SK-N-MC (cell line): ENCODE data around the gene NUTM1.

ENCODE experiments used
- DNase-seq: peaks from one replicate; pipeline ENCODE4 v3.0.0-alpha.2; 2011; ENCODE audit warnings: low read depth, low spot score
- H3K27ac ChIP-seq: fragments of 200-600 bp; sonication (generic); 2 replicates; pipeline ENCODE4 v1.5.1; 2016; ENCODE audit warnings: mixed run types
- H3K36me3 ChIP-seq: fragments of 200-600 bp; sonication (generic); 2 replicates; pipeline ENCODE4 v1.6.1; 2017; ENCODE audit warnings: antibody characterized with exemption, low read length, mixed read lengths; ENCODE audit not compliant: insufficient read depth
- H3K4me3 ChIP-seq: fragments of 200-600 bp; sonication (generic); 2 replicates; pipeline ENCODE4 v1.5.1; 2016
- H3K9ac ChIP-seq: fragments of 200-600 bp; sonication (generic); 2 replicates; pipeline ENCODE4 v1.8.0; 2017; ENCODE audit warnings: mixed run types, mixed read lengths; ENCODE audit not compliant: insufficient read length
- H3K9me3 ChIP-seq: fragments of 200-600 bp; sonication (generic); 2 replicates; pipeline ENCODE4 v1.6.1; 2017; ENCODE audit warnings: low read depth, mild to moderate bottlenecking, antibody characterized with exemption, low read length, moderate library complexity, mixed read lengths
- EZH2 ChIP-seq: fragments of 200-600 bp; sonication (generic); IDR thresholded peaks from one replicate; pipeline ENCODE4 v1.6.1; 2017; ENCODE audit warnings: antibody characterized with exemption
- FOXP2 ChIP-seq: optimal IDR thresholded peaks from 2 replicates; pipeline ENCODE3; 2011; ENCODE audit warnings: mild to moderate bottlenecking, moderate library complexity; ENCODE audit not compliant: insufficient read depth; ENCODE audit errors: extremely low read length, control extremely low read depth
- POLR2AphosphoS5 ChIP-seq: IDR thresholded peaks from 2 replicates; pipeline ENCODE4 v1.6.1; 2012; ENCODE audit warnings: mild to moderate bottlenecking, low read depth, low read length, borderline replicate concordance

NUTM1 gene

DNA sequence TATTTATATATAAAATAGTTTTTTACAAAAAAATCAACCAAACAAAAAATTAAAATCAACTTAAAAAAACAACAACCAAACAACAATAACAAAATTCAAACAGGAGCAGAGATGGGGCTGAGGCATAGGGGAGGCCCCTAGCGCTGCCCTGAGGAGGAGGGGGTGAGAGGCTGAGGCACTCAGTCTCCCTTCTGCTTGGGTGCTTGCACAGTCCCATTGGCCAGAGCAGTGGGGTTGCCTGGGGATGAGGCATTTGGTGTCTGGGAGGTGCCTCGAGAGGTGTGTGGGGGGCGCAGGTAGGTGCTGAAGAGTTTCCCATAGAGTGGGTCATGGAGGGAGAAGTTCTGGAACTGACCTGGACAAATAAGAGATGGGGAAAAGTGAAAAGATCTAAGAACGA lies 15.8 kb downstream of the NUTM1 start:
- DNase-seq = no peak
- H3K4me3 ChIP-seq = no peak overlapping the region
- H3K27ac ChIP-seq = no peak overlapping the region
- H3K36me3 ChIP-seq = no peaks in the 10 kb centered on the region; the same call in 1 of the 2 replicates
- no peak for TF ChIP-seq FOXP2
- TF ChIP-seq POLR2AphosphoS5 = no peak
- no peak for TF ChIP-seq EZH2
- H3K9ac ChIP-seq = no peak overlapping the region
- H3K9me3 ChIP-seq = no peaks in the 10 kb centered on the region

DNA sequence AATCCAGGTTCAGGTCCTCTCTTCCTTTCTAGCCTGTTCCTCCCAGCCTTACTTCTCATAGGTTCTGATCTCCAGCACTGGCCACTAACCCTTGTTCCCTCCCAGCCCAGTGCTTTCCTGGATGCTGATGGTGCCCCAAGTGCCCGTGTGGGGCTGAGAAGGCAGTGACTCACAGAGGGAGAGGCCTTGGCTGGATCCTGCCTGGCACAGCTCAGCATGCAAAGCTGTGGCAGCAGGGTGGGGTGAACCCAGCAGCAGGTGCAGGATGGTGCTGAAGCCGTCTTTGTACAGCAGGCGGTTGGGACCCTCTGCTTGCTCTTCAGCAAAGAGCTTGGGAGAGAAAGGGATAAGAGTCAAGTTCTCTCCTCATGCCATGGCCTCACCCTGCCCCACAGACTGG lies 16.3 kb downstream of the NUTM1 start:
- Histone ChIP-seq H3K4me3 (no peak overlapping the region), H3K27ac (no peak overlapping the region), H3K36me3 (no peaks in the 10 kb centered on the region; the same call in 1 of the 2 replicates), H3K9me3 (no peaks in the 10 kb centered on the region), H3K9ac (no peak overlapping the region)
- TF ChIP-seq EZH2 = no peak
- DNase-seq = no peak

- DNase-seq = no peak
- Histone ChIP-seq H3K9ac (no peak overlapping the region), H3K36me3 (no peaks in the 10 kb centered on the region; the same call in 1 of the 2 replicates), H3K9me3 (no peaks in the 10 kb centered on the region), H3K4me3 (no peak overlapping the region), H3K27ac (no peak overlapping the region)
- no peak for TF ChIP-seq FOXP2
- no peak for TF ChIP-seq POLR2AphosphoS5
- TF ChIP-seq EZH2 = no peak
These were observed 17.2 kb downstream of the NUTM1 start for GRCh38 chr15:34360298-34360697.

DNA sequence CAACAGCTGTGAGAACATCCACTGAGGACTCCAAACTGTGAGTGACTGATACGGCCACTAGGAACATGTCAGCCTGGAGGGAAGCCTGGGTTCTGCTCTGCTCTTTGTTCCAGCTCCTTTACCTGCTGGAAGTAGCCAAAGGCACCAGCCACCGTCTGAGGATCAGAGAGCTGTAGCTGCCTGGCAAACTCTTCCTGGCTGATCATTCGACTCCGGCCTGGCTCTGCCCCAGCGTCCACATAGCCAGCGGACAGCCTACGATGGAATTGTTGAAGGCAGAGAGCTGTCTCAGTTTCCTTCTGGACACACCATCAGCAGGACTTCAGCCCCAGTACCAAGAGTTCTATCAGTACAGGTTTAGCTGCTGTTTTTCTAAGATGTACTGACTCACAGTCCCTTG lies 18.2 kb downstream of the NUTM1 start:
- no peak overlapping the region for H3K4me3 ChIP-seq
- TF ChIP-seq EZH2 = no peak
- TF ChIP-seq FOXP2 = no peak
- TF ChIP-seq POLR2AphosphoS5 = no peak
- no peak overlapping the region for H3K27ac ChIP-seq
- DNase-seq = no peak
- no peak overlapping the region for H3K9ac ChIP-seq
- no peaks in the 10 kb centered on the region; the same call in 1 of the 2 replicates for H3K36me3 ChIP-seq
- no peaks in the 10 kb centered on the region for H3K9me3 ChIP-seq

DNA sequence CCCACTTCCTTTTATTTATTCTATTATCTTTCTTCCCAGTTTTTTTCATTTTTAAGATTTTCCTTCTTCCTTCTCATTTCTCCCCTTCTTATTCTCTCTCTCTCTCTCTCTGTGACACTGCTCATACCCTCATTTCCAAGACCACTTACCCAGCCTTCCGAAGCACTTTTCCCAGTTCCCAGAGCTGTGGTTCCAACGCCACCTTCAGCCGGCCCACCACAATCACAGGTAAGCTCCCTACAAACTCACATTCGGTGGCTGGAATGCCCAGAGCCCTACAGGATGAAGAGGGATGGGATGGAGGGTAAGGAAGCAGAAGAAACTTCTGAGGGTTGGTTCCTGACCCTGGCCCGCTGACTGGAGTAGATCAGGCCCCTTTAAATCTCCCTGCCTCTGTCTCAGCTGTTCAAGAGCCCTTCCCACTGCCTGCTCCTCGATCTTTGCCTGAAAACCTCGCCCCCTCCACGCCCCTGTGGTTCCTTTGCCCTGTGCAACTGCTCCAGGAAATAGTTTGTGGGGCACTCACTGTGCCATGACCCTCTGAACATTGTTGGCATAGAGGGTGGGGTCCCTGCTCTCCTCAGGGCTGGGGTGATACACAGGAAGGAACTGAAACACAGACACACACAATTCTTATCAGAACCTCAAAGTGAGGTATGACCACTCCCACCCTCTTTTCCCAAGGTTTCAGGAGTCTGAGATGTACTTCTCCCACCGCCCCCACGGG lies 19.1 kb downstream of the NUTM1 start:
- no peak overlapping the region for H3K9ac ChIP-seq
- TF ChIP-seq POLR2AphosphoS5 (no peak), FOXP2 (no peak), EZH2 (no peak)
- DNase-seq = no peak
- H3K9me3 ChIP-seq = no peaks in the 10 kb centered on the region
- H3K36me3 ChIP-seq = no peaks in the 10 kb centered on the region; the same call in 1 of the 2 replicates
- H3K4me3 ChIP-seq = no peak overlapping the region
- H3K27ac ChIP-seq = no peak overlapping the region

- TF ChIP-seq POLR2AphosphoS5 (no peak), EZH2 (no peak), FOXP2 (no peak)
- no peak overlapping the region for H3K9ac ChIP-seq
- no peaks in the 10 kb centered on the region; the same call in 1 of the 2 replicates for H3K36me3 ChIP-seq
These were observed 20.9 kb downstream of the NUTM1 start for GRCh38 chr15:34364041-34364440.

GRCh38 chr15:34365091-34365825 lies 22.1 kb downstream of the NUTM1 start:
- DNase-seq = no peak
- no peaks in the 10 kb centered on the region for H3K9me3 ChIP-seq
- no peak overlapping the region for H3K9ac ChIP-seq
- H3K36me3 ChIP-seq = no peaks in the 10 kb centered on the region
- H3K4me3 ChIP-seq = 0 out of 2 replicates have a peak overlapping the region, but pooled peaks have one; percentile 79
- TF ChIP-seq FOXP2 = no peak
- no peak for TF ChIP-seq POLR2AphosphoS5
- no peak overlapping the region for H3K27ac ChIP-seq

More at GRCh38 chr15:34364041-34364440, 20.9 kb downstream of the NUTM1 start:
- no peaks in the 10 kb centered on the region for H3K9me3 ChIP-seq
- no peak overlapping the region for H3K4me3 ChIP-seq
- DNase-seq = no peak
- no peak overlapping the region for H3K27ac ChIP-seq

GRCh38 chr15:34365836-34366235 lies 22.7 kb downstream of the NUTM1 start:
- Histone ChIP-seq H3K27ac (no peak overlapping the region), H3K9ac (peak overlapping the region; percentile 37)
- TF ChIP-seq FOXP2 = no peak
- TF ChIP-seq POLR2AphosphoS5 = no peak
- TF ChIP-seq EZH2 = no peak

More at GRCh38 chr15:34365836-34366235, 22.7 kb downstream of the NUTM1 start:
- DNase-seq = no peak
- Histone ChIP-seq H3K4me3 (peak overlapping the region; percentile 79), H3K9me3 (no peaks in the 10 kb centered on the region), H3K36me3 (no peaks in the 10 kb centered on the region)
